ENCODE results near the gene TH. TPM values are rescaled to one million over a fixed set of nuclear protein-coding genes. Genes with fewer than 3 reads are reported as not detected.

TH gene
- total RNA-seq, 1 experiment from 2014 or later = not detected

DNA sequence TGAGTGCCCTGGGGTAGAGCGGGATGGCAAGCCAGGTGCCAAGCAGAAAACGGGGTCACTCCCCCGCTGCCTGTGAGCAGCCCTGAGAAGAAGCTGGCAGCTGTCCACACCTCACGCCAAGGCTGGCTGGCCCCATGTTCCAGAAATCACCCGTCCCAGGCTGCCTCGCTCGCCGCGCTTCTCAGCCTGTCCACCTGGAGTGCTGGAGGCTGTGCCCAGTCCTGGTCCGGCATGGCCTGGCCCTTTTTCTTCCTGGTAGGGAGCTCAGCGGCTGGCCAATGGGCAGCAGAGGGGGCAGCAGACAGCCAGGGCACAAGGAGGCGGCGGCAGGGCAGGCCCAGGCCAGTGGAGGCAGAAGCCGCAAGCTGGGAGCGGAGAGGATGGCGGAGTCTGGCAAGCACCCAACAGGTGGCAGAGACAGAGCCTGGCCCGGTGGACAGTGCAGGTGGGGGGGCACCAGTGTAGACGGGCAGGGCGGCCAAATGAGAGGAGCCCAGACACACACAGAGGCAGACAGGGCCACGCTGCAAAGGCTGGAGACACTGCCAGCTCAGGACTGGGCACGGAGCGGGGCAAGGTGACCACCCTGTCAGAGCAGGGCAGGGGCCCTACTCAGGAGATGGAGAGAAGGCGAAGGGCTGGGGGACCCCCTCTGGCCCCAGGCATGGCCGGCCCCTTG lies 37.2 kb upstream of the TH start:
- H3K36me3 Mint-ChIP-seq (ENCODE audit: insufficient read depth, unreplicated experiment) = peaks cover 51% of the 10 kb centered on the region
- peaks cover 82% of the 10 kb centered on the region for H3K4me1 ChIP-seq

DNA sequence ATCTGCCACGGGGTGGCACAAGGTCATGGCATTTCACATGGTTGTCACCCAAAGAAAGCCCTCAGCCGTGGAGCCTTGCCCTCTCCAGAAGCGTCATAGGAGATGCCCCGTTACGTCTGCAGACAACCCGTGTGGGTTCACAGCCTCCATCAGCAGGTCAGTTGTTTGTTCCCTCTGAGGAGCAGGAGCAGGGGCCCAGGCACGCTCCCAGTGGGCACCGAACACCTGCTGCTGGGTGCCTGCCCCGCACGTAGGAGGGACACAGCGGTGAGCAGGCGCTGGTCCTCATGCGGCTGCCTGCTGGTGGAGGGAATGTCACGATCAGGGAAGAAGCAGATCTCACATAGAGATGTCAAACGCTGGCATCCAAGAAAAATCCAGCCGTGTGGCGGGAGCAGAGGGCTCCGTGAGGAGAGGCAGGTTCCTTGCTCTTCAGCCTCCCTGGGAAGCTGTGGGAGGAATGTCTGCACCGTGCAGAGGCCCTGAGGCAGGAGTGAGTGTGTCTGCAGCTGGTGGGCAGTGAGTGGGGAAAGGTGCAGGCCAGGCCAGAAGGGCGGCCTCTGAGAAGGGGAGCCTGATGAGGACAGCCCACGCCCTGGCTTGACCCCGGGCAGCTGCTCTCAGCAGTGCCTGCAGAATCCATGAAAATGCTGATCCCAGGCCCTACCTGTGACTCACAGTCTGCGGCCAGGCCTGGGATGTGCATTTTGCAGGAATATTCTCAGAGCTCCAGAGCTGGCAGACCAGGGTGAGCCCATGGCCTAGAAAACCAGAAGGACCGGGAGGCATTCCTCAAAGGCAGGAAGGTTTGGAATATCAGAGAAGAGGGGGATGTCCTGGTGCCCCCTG lies 36.4 kb upstream of the TH start:
- POLR2A ChIA-PET = no interaction called here
- no TSS peak for BruUV-seq (replicated peaks)
- peak overlapping the region; percentile 6 for H3K4me3 Mint-ChIP-seq (ENCODE audit: unreplicated experiment)
- peaks cover 59% of the 10 kb centered on the region for H3K36me3 Mint-ChIP-seq (ENCODE audit: insufficient read depth, unreplicated experiment)
- no peaks in the 10 kb centered on the region for H3K27me3 ChIP-seq (replicated peaks; ENCODE audit: control insufficient read depth, insufficient read depth, low read length)
- no peaks in the 10 kb centered on the region for H3K9me3 ChIP-seq
- H3K36me3 ChIP-seq (ENCODE audit: control insufficient read depth, insufficient read depth, low read length) = no peaks in the 10 kb centered on the region
- intact Hi-C loops (cut with micrococcal nuclease; ENCODE audit: unreplicated experiment) = loop anchor here (10.0 kb wide), 1 partner anchor 707 kb away; no protein-coding TSS in a partner anchor
- peaks cover 83% of the 10 kb centered on the region for H3K4me1 ChIP-seq
- peak in 1 of 2 experiments; percentile 72 for DNase-seq
- H3K9me3 Mint-ChIP-seq (ENCODE audit: unreplicated experiment) = no peaks in the 10 kb centered on the region
- peak overlapping the region; percentile 75 for H3K27ac Mint-ChIP-seq (ENCODE audit: unreplicated experiment)
- H3K4me1 Mint-ChIP-seq (ENCODE audit: low read depth, unreplicated experiment) = peaks cover 59% of the 10 kb centered on the region
- CTCF ChIA-PET = interaction anchor here (1.0 to 4.4 kb wide), 4 partner anchors 10 to 91 kb away, joined by 4 to 37 read pairs (median 6); partner anchors contain the start of gene ASCL2
- H3K27me3 Mint-ChIP-seq (ENCODE audit: insufficient read depth, unreplicated experiment) = no peaks in the 10 kb centered on the region
- TF ChIP-seq, protein P1, sequence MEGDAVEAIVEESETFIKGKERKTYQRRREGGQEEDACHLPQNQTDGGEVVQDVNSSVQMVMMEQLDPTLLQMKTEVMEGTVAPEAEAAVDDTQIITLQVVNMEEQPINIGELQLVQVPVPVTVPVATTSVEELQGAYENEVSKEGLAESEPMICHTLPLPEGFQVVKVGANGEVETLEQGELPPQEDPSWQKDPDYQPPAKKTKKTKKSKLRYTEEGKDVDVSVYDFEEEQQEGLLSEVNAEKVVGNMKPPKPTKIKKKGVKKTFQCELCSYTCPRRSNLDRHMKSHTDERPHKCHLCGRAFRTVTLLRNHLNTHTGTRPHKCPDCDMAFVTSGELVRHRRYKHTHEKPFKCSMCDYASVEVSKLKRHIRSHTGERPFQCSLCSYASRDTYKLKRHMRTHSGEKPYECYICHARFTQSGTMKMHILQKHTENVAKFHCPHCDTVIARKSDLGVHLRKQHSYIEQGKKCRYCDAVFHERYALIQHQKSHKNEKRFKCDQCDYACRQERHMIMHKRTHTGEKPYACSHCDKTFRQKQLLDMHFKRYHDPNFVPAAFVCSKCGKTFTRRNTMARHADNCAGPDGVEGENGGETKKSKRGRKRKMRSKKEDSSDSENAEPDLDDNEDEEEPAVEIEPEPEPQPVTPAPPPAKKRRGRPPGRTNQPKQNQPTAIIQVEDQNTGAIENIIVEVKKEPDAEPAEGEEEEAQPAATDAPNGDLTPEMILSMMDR (IDR thresholded peaks at IDR 0.05; ENCODE audit: insufficient read depth in 1 of 2, low read depth in 1 of 2, low read length in 1 of 2, severe bottlenecking in 1 of 2, unreplicated experiment in 1 of 2) = no peak
- H3K4me3 ChIP-seq (ENCODE audit: low read depth, low read length) = no peak overlapping the region

More for the DNA sequence above, 37.2 kb upstream of the TH start:
- peak; percentile 58 to 65 for DNase-seq
- no peaks in the 10 kb centered on the region for H3K27me3 Mint-ChIP-seq (ENCODE audit: insufficient read depth, unreplicated experiment)
- TF ChIP-seq, protein P1 (IDR thresholded peaks at IDR 0.05; ENCODE audit: insufficient read depth in 1 of 2, low read depth in 1 of 2, low read length in 1 of 2, severe bottlenecking in 1 of 2, unreplicated experiment in 1 of 2) = peak in 1 of 2 experiments; percentile 41
- POLR2A ChIA-PET = interaction anchor here (0.6 kb wide), 1 partner anchor 169 kb away, joined by 3 read pairs; no protein-coding TSS in a partner anchor
- peak overlapping the region; percentile 75 for H3K27ac Mint-ChIP-seq (ENCODE audit: unreplicated experiment)
- peaks cover 58% of the 10 kb centered on the region for H3K4me1 Mint-ChIP-seq (ENCODE audit: low read depth, unreplicated experiment)
- BruUV-seq (replicated peaks) = no TSS peak
- Histone ChIP-seq H3K9me3 (no peaks in the 10 kb centered on the region), H3K4me3 (ENCODE audit: low read depth, low read length) (no peak overlapping the region), H3K27me3 (replicated peaks; ENCODE audit: control insufficient read depth, insufficient read depth, low read length) (no peaks in the 10 kb centered on the region), H3K36me3 (ENCODE audit: control insufficient read depth, insufficient read depth, low read length) (no peaks in the 10 kb centered on the region)
- peak overlapping the region; percentile 6 for H3K4me3 Mint-ChIP-seq (ENCODE audit: unreplicated experiment)
- CTCF ChIA-PET = interaction anchor here (0.6 to 4.4 kb wide), 5 partner anchors 11 to 90 kb away, joined by 4 to 37 read pairs (median 4); partner anchors contain the start of gene ASCL2
- H3K9me3 Mint-ChIP-seq (ENCODE audit: unreplicated experiment) = no peaks in the 10 kb centered on the region
- intact Hi-C loops (cut with micrococcal nuclease; ENCODE audit: unreplicated experiment) = loop anchor here (10.0 kb wide), 1 partner anchor 706 kb away; no protein-coding TSS in a partner anchor

DNA sequence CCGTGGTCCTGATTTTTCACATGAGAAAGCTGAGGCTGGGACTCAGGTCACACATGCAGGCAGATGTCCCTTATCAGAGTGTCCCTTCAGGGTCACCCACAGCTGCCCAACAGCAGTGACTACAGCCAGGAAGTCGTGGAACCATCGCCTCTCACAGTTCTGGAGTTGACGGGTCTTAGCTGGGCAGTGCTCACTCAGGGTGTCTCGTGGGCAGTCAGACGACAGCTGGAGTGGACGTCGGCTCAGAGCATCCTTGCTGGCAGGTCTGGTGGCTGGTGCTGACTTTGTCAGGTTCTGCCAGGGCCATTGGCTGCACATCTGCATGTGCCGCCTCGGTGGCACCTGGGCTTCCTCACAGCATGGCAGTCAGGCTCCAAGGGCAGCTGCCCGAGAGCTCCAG lies 35.6 kb upstream of the TH start:
- intact Hi-C loops (cut with micrococcal nuclease; ENCODE audit: unreplicated experiment) = loop anchor here (10.0 kb wide), 1 partner anchor 708 kb away; no protein-coding TSS in a partner anchor

More for the DNA sequence above, 35.6 kb upstream of the TH start:
- H3K4me3 Mint-ChIP-seq (ENCODE audit: unreplicated experiment) = no peak overlapping the region
- CTCF ChIA-PET = interaction anchor here (0.9 to 4.4 kb wide), 3 partner anchors 9 to 57 kb away, joined by 4 to 37 read pairs (median 7); no protein-coding TSS in a partner anchor
- peak overlapping the region; percentile 73 for H3K27ac Mint-ChIP-seq (ENCODE audit: unreplicated experiment)
- Histone ChIP-seq H3K4me1 (peaks cover 83% of the 10 kb centered on the region), H3K9me3 (no peaks in the 10 kb centered on the region), H3K4me3 (ENCODE audit: low read depth, low read length) (no peak overlapping the region), H3K27me3 (replicated peaks; ENCODE audit: control insufficient read depth, insufficient read depth, low read length) (no peaks in the 10 kb centered on the region), H3K36me3 (ENCODE audit: control insufficient read depth, insufficient read depth, low read length) (no peaks in the 10 kb centered on the region)
- TF ChIP-seq, protein P1 (IDR thresholded peaks at IDR 0.05; ENCODE audit: insufficient read depth in 1 of 2, low read depth in 1 of 2, low read length in 1 of 2, severe bottlenecking in 1 of 2, unreplicated experiment in 1 of 2) = no peak
- H3K4me1 Mint-ChIP-seq (ENCODE audit: low read depth, unreplicated experiment) = peaks cover 65% of the 10 kb centered on the region
- no TSS peak for BruUV-seq (replicated peaks)
- H3K9me3 Mint-ChIP-seq (ENCODE audit: unreplicated experiment) = no peaks in the 10 kb centered on the region
- POLR2A ChIA-PET = interaction anchor here (0.5 kb wide), 1 partner anchor 171 kb away, joined by 3 read pairs; no protein-coding TSS in a partner anchor
- peaks cover 67% of the 10 kb centered on the region for H3K36me3 Mint-ChIP-seq (ENCODE audit: insufficient read depth, unreplicated experiment)
- no peaks in the 10 kb centered on the region for H3K27me3 Mint-ChIP-seq (ENCODE audit: insufficient read depth, unreplicated experiment)
- DNase-seq = peak in 1 of 2 experiments; percentile 35
